AG09319 (cell line): ENCODE measurements around the gene IFI30.

ENCODE experiments used
- DNase-seq: peaks from one replicate; pipeline ENCODE4 v3.0.0-alpha.2; 2010; ENCODE audit warnings: low read depth; ENCODE audit errors: extremely low read depth
- CTCF ChIP-seq: IDR thresholded peaks from 2 replicates; pipeline ENCODE4 v1.5.1; 2011; ENCODE audit warnings: low read depth, mild to moderate bottlenecking, inconsistent platforms, low read length, moderate library complexity

The IFI30 gene

GRCh38 chr19:18150776-18151624 is 22.6 kb upstream of the IFI30 start:
- TF ChIP-seq CTCF = no peak

GRCh38 chr19:18152442-18152816 is 21.2 kb upstream of the IFI30 start:
- DNase-seq = peak; percentile 93
- TF ChIP-seq CTCF = peak; percentile 67

More at GRCh38 chr19:18150776-18151624, 22.6 kb upstream of the IFI30 start:
- no peak for DNase-seq

- DNase-seq = peak; percentile 95
- no peak for TF ChIP-seq CTCF
These were observed 20.6 kb upstream of the IFI30 start, which contains the start of gene PIK3R2 for GRCh38 chr19:18152817-18153555. Gene PIK3R2, plus strand, starts transcription at chr19:18153163. Its CDS starts 2,717 bp downstream, at chr19:18155880.

GRCh38 chr19:18153556-18154134 is 20.0 kb upstream of the IFI30 start:
- TF ChIP-seq CTCF = no peak

GRCh38 chr19:18155095-18156087 is 18.2 kb upstream of the IFI30 start:
- no peak for DNase-seq
- TF ChIP-seq CTCF = no peak

More at GRCh38 chr19:18153556-18154134, 20.0 kb upstream of the IFI30 start:
- no peak for DNase-seq

GRCh38 chr19:18156268-18156667 is 17.3 kb upstream of the IFI30 start:
- no peak for DNase-seq
- TF ChIP-seq CTCF = no peak
